Left hindlimb (tissue), 1 donor: ENCODE measurements around the gene CISH.

Source experiments
- DNase-seq: peaks from one replicate; pipeline ENCODE4 v3.0.0-alpha.2; 2018

CISH gene

GRCh38 chr3:50568947-50569749 lies 42.4 kb downstream of the CISH start, which contains the start of gene HEMK1:
Gene HEMK1 (plus strand): TSS chr3:50569522. CDS start chr3:50571105, 1,583 bp downstream.
- peak; percentile 97 for DNase-seq

- peak; percentile 92 for DNase-seq
Measured at GRCh38 chr3:50567386-50568167, 44.0 kb downstream of the CISH start, which contains the start of gene C3orf18. Gene C3orf18 (minus strand): TSS chr3:50567747. CDS start chr3:50565699, 2,048 bp downstream.

- no peak for DNase-seq
Measured at GRCh38 chr3:50567011-50567385, 44.6 kb downstream of the CISH start.

- DNase-seq: no peak
Measured at GRCh38 chr3:50564321-50564720, 47.3 kb downstream of the CISH start.

GRCh38 chr3:50563867-50564266 lies 47.7 kb downstream of the CISH start:
- DNase-seq: no peak

- no peak for DNase-seq
Measured at GRCh38 chr3:50562861-50563260, 48.7 kb downstream of the CISH start.

GRCh38 chr3:50559702-50560101 lies 51.9 kb downstream of the CISH start:
- no peak for DNase-seq

GRCh38 chr3:50557915-50558314 lies 53.7 kb downstream of the CISH start:
- DNase-seq: no peak

GRCh38 chr3:50557106-50557505 lies 54.5 kb downstream of the CISH start:
- DNase-seq: no peak
